HG03064 (cell line): ENCODE results near the gene PCDHAC2.

Experiments used
- ATAC-seq: cut with Tn5 transposase; IDR thresholded peaks from one replicate; pipeline ENCODE4 v1.9.1; 2021; ENCODE audit warnings: low read depth; ENCODE audit not compliant: unreplicated experiment

The PCDHAC2 gene

GRCh38 chr5:140986117-140986521 is 19.8 kb downstream of the PCDHAC2 start:
- ATAC-seq = no peak

DNA sequence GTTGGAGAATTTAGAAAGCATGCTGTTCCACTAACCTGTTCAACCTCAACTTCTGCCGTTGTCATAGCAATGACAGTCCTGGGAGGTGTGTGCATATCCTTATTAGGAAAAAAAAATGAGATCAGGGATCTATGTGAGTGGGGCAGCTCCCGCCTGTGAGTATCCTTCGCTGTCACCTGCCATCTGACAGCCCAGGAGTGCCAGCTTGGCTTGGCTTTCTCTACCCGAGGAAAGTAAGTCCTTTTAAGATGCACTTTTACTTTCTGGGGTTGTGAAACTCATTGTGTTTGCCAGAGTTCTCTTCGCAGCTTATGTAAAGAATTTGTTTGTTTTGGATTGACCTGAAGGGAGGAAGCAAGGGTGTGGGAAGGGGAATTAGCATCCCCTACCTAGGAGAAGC is 21.8 kb downstream of the PCDHAC2 start:
- no peak for ATAC-seq

GRCh38 chr5:140988608-140989007 is 22.3 kb downstream of the PCDHAC2 start:
- ATAC-seq = no peak

DNA sequence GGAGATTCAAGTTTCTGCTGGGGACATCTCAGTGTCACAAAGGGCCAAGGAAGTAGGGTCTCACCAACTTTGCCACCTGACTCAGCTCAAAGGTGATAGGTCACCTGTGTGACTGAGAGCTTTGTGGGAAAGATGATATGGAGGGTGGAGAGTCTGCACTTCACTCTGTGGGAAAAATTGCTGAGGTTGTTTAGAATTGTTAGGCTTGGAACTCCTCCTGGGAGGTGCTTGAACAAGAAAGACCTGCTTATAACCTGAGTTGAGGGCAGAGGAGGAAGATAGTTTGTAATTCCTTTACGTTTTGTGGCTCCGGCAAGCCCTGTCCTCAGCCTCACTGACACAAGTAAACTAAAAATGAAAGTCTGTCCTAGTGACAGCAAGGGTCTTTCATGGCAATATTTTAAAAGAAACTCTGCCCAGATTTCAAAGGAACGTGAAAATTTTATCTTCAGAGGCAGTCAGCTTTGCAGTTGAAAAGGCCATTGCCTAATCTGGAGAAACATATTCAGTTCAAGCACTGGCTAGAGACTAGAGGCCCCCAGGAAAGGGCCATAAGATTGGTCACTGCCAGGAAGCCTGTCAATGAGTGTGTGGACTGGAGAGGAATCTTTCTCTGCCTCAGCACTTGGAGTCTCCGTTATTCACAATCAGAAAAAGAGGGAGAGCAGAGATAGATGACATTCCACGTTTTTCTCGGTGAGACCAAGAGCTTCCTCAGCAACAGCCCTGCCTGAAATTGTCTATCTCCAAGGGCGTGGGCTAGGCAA is 23.2 kb downstream of the PCDHAC2 start:
- ATAC-seq = no peak

DNA sequence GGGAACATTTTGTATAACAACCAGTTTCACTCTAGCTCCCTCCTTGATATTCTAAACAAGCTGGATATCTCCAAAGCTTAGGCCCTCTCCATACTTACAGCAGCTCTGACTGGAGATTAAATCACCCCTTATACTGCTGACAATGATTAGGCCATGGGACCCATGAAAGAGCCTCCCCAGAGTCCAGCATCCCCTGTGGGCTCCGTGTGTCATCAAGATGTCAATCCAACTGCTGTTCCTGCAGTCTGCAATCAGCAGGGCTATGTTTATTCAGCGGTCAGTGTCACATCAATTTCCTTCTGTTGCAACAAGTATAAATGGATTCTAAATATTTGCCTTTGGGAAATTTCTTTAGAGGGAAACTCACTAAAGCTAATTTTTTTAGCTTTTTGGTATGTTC is 26.6 kb downstream of the PCDHAC2 start:
- ATAC-seq = no peak

DNA sequence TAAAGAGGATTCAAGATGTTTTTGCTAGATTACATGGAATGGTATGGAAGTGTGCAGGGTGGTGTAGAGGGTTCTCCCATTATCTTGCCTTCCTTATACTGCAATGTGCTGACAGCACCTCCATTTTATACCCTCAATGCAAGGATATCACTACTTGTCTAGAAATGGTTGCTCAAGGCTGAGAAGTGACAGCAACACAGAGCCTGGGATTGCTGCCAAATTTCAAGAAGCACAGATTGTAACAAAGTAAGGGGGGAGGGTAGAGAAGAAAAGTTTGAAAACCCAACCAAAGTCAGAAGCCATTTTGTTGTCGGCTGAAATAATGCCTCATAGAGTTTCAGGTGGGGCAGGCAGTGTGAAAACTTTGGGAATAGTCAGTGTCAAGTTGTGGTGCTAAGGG is 29.8 kb downstream of the PCDHAC2 start:
- no peak for ATAC-seq

- no peak for ATAC-seq
These were observed 32.7 kb downstream of the PCDHAC2 start for GRCh38 chr5:140998921-140999410.

DNA sequence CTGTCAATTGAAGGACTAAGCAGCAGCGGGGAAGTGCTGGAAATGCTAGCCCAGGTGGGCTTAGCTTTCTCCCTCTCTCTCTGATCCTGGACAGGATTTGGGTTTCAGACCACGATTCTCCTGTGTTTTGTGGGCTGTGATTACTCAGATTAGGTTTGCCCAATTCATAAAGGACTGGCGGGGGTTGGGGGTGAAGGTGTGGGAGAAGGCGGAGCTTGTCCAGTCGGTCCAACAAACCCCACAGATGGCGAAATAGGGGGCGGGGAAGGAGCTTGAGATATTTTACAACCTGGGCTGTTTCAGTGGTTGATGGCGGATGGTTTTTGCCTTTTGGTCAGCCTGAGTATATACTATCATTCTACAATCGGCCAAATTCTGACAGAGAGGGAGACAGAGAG is 35.2 kb downstream of the PCDHAC2 start:
- no peak for ATAC-seq

- ATAC-seq = no peak
These were observed 35.7 kb downstream of the PCDHAC2 start for GRCh38 chr5:141001844-141002604.

DNA sequence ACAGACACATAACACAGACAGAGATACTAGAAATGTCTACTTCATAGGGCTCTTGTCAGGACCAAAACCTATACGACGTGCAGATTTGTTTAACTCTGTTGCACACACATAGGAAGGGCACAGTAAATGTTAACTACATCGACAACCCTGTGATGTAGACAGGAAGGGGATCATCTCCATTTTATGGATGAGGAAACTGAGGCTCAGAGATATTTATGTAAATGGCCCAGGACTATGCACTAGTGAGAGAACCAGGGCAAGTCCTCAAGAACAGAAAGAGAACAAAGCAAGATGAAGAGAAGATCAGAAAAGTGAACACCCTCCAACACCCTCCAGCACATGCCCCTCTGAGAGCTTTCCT is 36.3 kb downstream of the PCDHAC2 start:
- no peak for ATAC-seq

DNA sequence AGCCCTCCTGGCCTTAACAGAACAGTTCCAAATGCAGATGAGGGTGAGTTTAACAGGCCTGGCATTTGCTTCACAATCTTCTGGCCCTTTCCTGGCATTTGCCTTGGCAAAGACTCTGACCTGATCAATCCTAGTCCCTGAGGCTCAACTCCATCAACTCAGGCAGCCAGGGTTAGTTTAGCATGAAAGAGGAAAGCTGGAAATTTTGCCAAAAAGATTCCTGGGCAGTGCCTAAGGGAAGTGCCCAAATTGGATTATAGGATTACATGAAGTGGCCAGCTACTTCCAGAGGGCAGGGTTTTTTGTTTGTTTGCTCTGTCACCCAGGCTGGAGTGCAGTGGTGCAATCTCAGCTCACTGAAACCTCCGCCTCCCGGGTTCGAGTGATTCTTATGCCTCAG is 36.8 kb downstream of the PCDHAC2 start:
- ATAC-seq = no peak

- ATAC-seq = no peak
These were observed 37.7 kb downstream of the PCDHAC2 start for GRCh38 chr5:141003791-141004611.

DNA sequence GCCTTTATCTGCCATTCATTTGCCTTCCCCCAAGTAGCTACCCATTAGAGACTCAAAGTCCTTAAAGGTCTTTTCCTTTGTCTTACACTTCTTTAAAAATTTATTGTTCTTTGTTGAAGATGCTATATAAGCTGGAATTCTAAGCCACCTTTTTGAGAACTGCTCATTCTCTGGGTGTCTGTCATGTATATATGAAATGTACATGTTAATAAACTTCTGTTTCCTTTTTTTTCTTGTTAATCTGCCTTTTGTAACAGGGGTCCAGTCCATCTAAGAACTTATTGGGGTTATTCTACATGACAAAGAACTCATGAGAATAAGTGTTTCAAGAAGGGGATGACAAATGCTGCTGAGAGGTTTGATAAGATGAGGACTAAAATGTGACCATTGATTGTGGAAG is 41.5 kb downstream of the PCDHAC2 start:
- ATAC-seq = no peak

- ATAC-seq = no peak
These were observed 43.9 kb downstream of the PCDHAC2 start for GRCh38 chr5:141010047-141010793.

DNA sequence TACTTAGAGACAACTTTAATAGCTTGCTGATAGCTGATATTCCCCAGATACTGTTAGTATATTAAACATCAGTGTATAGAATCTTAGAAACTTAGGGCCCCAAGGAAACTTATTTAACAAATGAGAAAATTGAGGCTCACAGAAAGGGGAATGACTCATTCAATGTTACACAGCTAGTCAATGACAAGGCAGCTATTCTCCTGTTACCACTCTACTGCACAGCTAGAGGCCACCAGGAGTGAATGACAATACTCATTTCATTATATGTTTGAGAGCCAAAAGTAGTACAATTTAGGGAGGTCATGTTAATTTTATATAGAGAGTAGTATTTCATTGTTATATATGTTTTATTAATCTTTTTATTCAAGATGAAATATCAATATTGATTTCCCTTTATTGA is 51.7 kb downstream of the PCDHAC2 start:
- ATAC-seq = no peak
